Measurements from ENCODE around the gene RPL14. TPM values are rescaled to one million over a fixed set of nuclear protein-coding genes. Genes with fewer than 3 reads are reported as not detected.

RPL14 gene
- polyA plus RNA-seq, 1 of the 3 experiments (the other 2 are of a cell fraction), result 416 TPM

GRCh38 chr3:40414270-40414669, 42.9 kb upstream of the RPL14 start:
- Histone ChIP-seq H3K4me2 (no peak overlapping the region), H3K4me1 (ENCODE audit: control insufficient read depth in 1 of 2, insufficient read depth in 2 of 2, low read depth in 1 of 2, low read length in 1 of 2) (peaks cover 0 to 4% of the 10 kb centered on the region in 2 experiments; a peak in 1 of 4 replicates), H3K27me3 (ENCODE audit: insufficient read depth) (no peaks in the 10 kb centered on the region), H3K4me3 (ENCODE audit: low read depth in 2 of 2, low read length in 1 of 2) (no peak overlapping the region), H2AFZ (ENCODE audit: low read depth) (no peak overlapping the region), H3K9ac (no peak overlapping the region), H3K9me2 (no peaks in the 10 kb centered on the region; the same call in 1 of the 2 replicates), H3K27ac (ENCODE audit: low read depth in 2 of 2, low read length in 1 of 2) (no peak overlapping the region), H4K20me1 (ENCODE audit: insufficient read depth) (no peaks in the 10 kb centered on the region), H3K36me3 (replicated peaks in 1 of 2; ENCODE audit: control insufficient read depth in 1 of 2, insufficient read depth in 2 of 2, low read length in 1 of 2) (no peaks in the 10 kb centered on the region), H3K9me3 (no peaks in the 10 kb centered on the region), H3F3A (replicated peaks; ENCODE audit: insufficient read depth) (no peaks in the 10 kb centered on the region), H3K79me2 (ENCODE audit: insufficient read depth) (no peaks in the 10 kb centered on the region)
- WGBS (ENCODE audit: low lambda C conversion rate), result 63% methylated on average over 1 of the region's 1 CpG
- CTCF ChIA-PET, result interaction anchor here (1.2 kb wide), 1 partner anchor 16 kb away, joined by 3 read pairs; no protein-coding TSS in a partner anchor
- POLR2A ChIA-PET, result no interaction called here
- DNase-seq, result no peak
- no peak for TF ChIP-seq EZH2phosphoT487 (IDR thresholded peaks at IDR 0.05; ENCODE audit: borderline replicate concordance, low read depth)
- TF ChIP-seq, protein P1, sequence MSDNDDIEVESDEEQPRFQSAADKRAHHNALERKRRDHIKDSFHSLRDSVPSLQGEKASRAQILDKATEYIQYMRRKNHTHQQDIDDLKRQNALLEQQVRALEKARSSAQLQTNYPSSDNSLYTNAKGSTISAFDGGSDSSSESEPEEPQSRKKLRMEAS (IDR thresholded peaks at IDR 0.05; ENCODE audit: low read depth), result no peak
- no peak for TF ChIP-seq RCOR1 (IDR thresholded peaks at IDR 0.05; ENCODE audit: low read length)
- no peak for TF ChIP-seq ZBTB33 (IDR thresholded peaks at IDR 0.05; ENCODE audit: borderline replicate concordance, low read depth)
- no peak for TF ChIP-seq EP300 (IDR thresholded peaks at IDR 0.05; ENCODE audit: borderline replicate concordance in 1 of 2, low read depth in 1 of 2, low read length in 1 of 2)
- no peak for TF ChIP-seq GABPA (IDR thresholded peaks at IDR 0.05; ENCODE audit: low read depth)
- no peak for TF ChIP-seq SMC3 (IDR thresholded peaks at IDR 0.05; ENCODE audit: low read depth, low read length)
- TF ChIP-seq RXRA (IDR thresholded peaks at IDR 0.05; ENCODE audit: borderline replicate concordance, low read depth), result no peak
- no peak for TF ChIP-seq TEAD4 (IDR thresholded peaks at IDR 0.05; ENCODE audit: borderline replicate concordance, insufficient read depth)
- TF ChIP-seq TCF12 (IDR thresholded peaks at IDR 0.05), result no peak
- TF ChIP-seq, protein P2, sequence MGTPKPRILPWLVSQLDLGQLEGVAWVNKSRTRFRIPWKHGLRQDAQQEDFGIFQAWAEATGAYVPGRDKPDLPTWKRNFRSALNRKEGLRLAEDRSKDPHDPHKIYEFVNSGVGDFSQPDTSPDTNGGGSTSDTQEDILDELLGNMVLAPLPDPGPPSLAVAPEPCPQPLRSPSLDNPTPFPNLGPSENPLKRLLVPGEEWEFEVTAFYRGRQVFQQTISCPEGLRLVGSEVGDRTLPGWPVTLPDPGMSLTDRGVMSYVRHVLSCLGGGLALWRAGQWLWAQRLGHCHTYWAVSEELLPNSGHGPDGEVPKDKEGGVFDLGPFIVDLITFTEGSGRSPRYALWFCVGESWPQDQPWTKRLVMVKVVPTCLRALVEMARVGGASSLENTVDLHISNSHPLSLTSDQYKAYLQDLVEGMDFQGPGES (IDR thresholded peaks at IDR 0.05; ENCODE audit: low read depth, low read length), result no peak
- TF ChIP-seq FOXJ3 (CRISPR knock-in tag; IDR thresholded peaks at IDR 0.05), result no peak
- no peak for TF ChIP-seq MXI1 (IDR thresholded peaks at IDR 0.05; ENCODE audit: low read depth, low read length)
- TF ChIP-seq CHD2 (IDR thresholded peaks at IDR 0.05; ENCODE audit: low read length, partially characterized antibody), result no peak
- TF ChIP-seq, protein P3, sequence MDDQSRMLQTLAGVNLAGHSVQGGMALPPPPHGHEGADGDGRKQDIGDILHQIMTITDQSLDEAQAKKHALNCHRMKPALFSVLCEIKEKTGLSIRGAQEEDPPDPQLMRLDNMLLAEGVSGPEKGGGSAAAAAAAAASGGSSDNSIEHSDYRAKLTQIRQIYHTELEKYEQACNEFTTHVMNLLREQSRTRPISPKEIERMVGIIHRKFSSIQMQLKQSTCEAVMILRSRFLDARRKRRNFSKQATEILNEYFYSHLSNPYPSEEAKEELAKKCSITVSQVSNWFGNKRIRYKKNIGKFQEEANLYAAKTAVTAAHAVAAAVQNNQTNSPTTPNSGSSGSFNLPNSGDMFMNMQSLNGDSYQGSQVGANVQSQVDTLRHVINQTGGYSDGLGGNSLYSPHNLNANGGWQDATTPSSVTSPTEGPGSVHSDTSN (IDR thresholded peaks at IDR 0.05), result no peak
